GM23248 (cell line): ENCODE data around the gene VPS13D. TPM values are rescaled to one million over a fixed set of nuclear protein-coding genes. Genes with fewer than 3 reads are reported as not detected.

ENCODE experiments used
- DNase-seq: peaks from one replicate; pipeline ENCODE4 v3.0.0-alpha.2; 2015
- H2AFZ ChIP-seq: fragments of 200-600 bp; sonication (generic); 2 replicates; pipeline ENCODE4 v1.6.1; 2016; ENCODE audit warnings: antibody characterized with exemption
- H3F3A ChIP-seq: fragments of 200-600 bp; sonication (generic); 2 replicates; pipeline ENCODE4 v1.6.1; 2016; ENCODE audit warnings: mild to moderate bottlenecking, antibody characterized with exemption, mixed run types; ENCODE audit not compliant: insufficient read depth
- H3K27ac ChIP-seq: fragments of 200-600 bp; sonication (generic); 2 replicates; pipeline ENCODE4 v1.5.1; 2016; ENCODE audit warnings: mild to moderate bottlenecking
- H3K27me3 ChIP-seq: fragments of 200-600 bp; sonication (generic); replicated peaks from 2 replicates; pipeline ENCODE4 v1.6.1; 2016; ENCODE audit warnings: mild to moderate bottlenecking; ENCODE audit not compliant: insufficient read depth
- H3K36me3 ChIP-seq: fragments of 200-600 bp; sonication (generic); 2 replicates; pipeline ENCODE4 v1.6.1; 2016; ENCODE audit warnings: low read depth, mild to moderate bottlenecking
- H3K4me1 ChIP-seq: fragments of 200-600 bp; sonication (generic); 2 replicates; pipeline ENCODE4 v1.6.1; 2016; ENCODE audit warnings: mild to moderate bottlenecking; ENCODE audit not compliant: insufficient read depth
- H3K4me2 ChIP-seq: fragments of 200-600 bp; sonication (generic); one replicate; pipeline ENCODE4 v1.6.1; 2016; ENCODE audit warnings: mild to moderate bottlenecking; ENCODE audit not compliant: unreplicated experiment
- H3K4me3 ChIP-seq: fragments of 200-600 bp; sonication (generic); 2 replicates; pipeline ENCODE4 v1.5.1; 2016; ENCODE audit warnings: mild to moderate bottlenecking
- H3K79me2 ChIP-seq: fragments of 200-600 bp; sonication (generic); 2 replicates; pipeline ENCODE4 v1.6.1; 2016; ENCODE audit warnings: mild to moderate bottlenecking; ENCODE audit not compliant: insufficient read depth
- H3K9ac ChIP-seq: fragments of 200-600 bp; sonication (generic); 2 replicates; pipeline ENCODE4 v1.6.1; 2016; ENCODE audit warnings: mild to moderate bottlenecking
- H3K9me2 ChIP-seq: fragments of 200-600 bp; sonication (generic); 2 replicates; pipeline ENCODE4 v1.6.1; 2016; ENCODE audit warnings: mixed run types, mild to moderate bottlenecking, moderate library complexity; ENCODE audit not compliant: insufficient read depth
- H3K9me3 ChIP-seq: fragments of 200-600 bp; sonication (generic); one replicate; pipeline ENCODE4 v1.6.1; 2017; ENCODE audit warnings: low read depth
- H4K20me1 ChIP-seq: fragments of 200-600 bp; sonication (generic); 2 replicates; pipeline ENCODE4 v1.6.0; 2016; ENCODE audit not compliant: insufficient read depth
- EZH2 ChIP-seq: fragments of 200-600 bp; sonication (generic); IDR thresholded peaks from 2 replicates; pipeline ENCODE4 v1.6.1; 2018; ENCODE audit warnings: antibody characterized with exemption, mild to moderate bottlenecking; ENCODE audit not compliant: insufficient read depth, poor library complexity, severe bottlenecking
- EZH2phosphoT487 ChIP-seq: fragments of 200-600 bp; sonication (generic); IDR thresholded peaks from 2 replicates; pipeline ENCODE4 v1.6.1; 2018; ENCODE audit warnings: antibody characterized with exemption, moderate library complexity, mild to moderate bottlenecking, low read depth; ENCODE audit not compliant: insufficient read depth
- WGBS, 2 experiments: methylation state at CpG; one replicate each; pipeline ENCODE4 v1.1.6; 2015 to 2017; ENCODE audit warnings: low lambda C conversion rate in 2 of 2, low coverage in 1 of 2; ENCODE audit errors: missing lambda C conversion rate in 2 of 2; 5-methylcytosine and 5-hydroxymethylcytosine counted together
- in situ Hi-C: fragments of 300-500 bp; cut with MboI; formaldehyde crosslinking; loops from 2 replicates; pipeline ENCODE4 v1.15.0; 2020
- polyA plus RNA-seq: library from polyadenylated mRNA; unstranded; fragments of >200 nt; fragmentation: Nextera tagmentation; extraction: Ambion mirVana; gene quantifications from 2 replicates; pipeline ENCODE4 v1.2.1, GENCODE V29; 2016
- total RNA-seq: library from RNA; depleted of rRNA; stranded (reverse); fragments of >200 nt; shearing (Covaris generic); gene quantifications from 2 replicates; pipeline ENCODE4 v1.2.3, GENCODE V29; 2014

Gene VPS13D
- total and polyA plus RNA-seq, 2 experiments from 2014 or later, result 6.8 to 16.4 TPM

DNA sequence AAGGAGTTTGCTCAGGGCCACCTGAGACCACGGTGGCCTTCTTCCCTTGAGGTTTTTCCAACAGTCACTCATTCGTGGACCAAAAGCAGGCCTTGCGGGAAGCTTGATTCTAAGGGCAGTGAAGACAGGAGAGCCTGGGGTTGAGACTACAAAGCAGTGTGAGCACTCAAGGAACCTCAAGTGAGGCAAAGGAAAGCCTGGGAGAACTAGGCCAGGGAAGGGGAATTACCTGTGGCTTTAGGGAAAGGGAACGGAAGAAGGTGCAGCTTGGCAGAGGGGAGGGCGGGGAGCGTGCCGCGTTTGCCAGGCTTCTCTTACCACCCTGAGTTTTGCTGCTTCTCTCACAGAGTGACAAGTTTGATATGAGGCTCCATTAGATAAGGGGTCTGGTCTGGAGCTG is 273.9 kb downstream of the VPS13D start:
- H2AFZ ChIP-seq, result no peak overlapping the region
- H4K20me1 ChIP-seq, result no peaks in the 10 kb centered on the region
- H3K4me3 ChIP-seq, result no peak overlapping the region
- in situ Hi-C loops, result no loop called here
- no peak overlapping the region for H3K27ac ChIP-seq
- 97 to 100% methylated on average over 8 of the region's 8 CpGs for WGBS, 2 experiments
- no peak overlapping the region for H3K9ac ChIP-seq
- 0 out of 2 replicates have a peak, but pooled peaks cover 5% of the 10 kb centered on the region for H3K36me3 ChIP-seq
- no peaks in the 10 kb centered on the region for H3K79me2 ChIP-seq
- H3K9me3 ChIP-seq, result no peaks in the 10 kb centered on the region
- H3K9me2 ChIP-seq, result no peaks in the 10 kb centered on the region
- no peak for TF ChIP-seq EZH2
- H3F3A ChIP-seq, result peaks cover 14% of the 10 kb centered on the region; the same call in 1 of the 2 replicates
- DNase-seq, result no peak
- H3K4me2 ChIP-seq, result no peak overlapping the region
- H3K4me1 ChIP-seq, result peaks cover 24% of the 10 kb centered on the region
- no peaks in the 10 kb centered on the region for H3K27me3 ChIP-seq

DNA sequence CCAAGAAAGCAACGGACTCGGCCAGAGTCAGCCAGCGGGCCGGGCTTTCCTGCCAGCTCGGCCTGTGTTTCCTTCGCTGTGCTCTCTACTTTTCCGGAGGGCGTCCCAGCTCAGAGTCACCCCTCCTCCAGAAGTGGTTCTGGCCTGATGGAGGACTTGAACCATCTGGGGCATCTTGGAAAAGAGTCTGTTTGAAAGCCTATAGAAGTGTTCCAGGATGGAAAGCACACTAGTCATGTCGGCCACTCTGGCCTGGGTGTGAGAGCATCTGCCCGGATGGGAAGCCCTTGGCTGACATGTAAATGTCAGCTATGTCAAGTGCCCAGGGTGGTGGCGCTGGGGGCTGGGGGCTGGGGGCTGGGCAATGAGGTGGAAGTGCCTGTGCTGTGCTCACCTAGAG is 274.8 kb downstream of the VPS13D start:
- H3K4me1 ChIP-seq, result peaks cover 18% of the 10 kb centered on the region
- no peak overlapping the region for H3K4me2 ChIP-seq
- H3K27me3 ChIP-seq, result no peaks in the 10 kb centered on the region
- no peaks in the 10 kb centered on the region for H3K9me2 ChIP-seq
- no peak overlapping the region for H3K4me3 ChIP-seq
- DNase-seq, result no peak
- no peak overlapping the region for H3K27ac ChIP-seq
- no peak overlapping the region for H3K9ac ChIP-seq
- TF ChIP-seq EZH2phosphoT487 (no peak), EZH2 (no peak)
- peaks cover 5% of the 10 kb centered on the region; the same call in 1 of the 2 replicates for H3K36me3 ChIP-seq
- WGBS, 2 experiments, result 92% methylated on average over 11 of the region's 11 CpGs
- no peaks in the 10 kb centered on the region for H4K20me1 ChIP-seq
- H3K79me2 ChIP-seq, result no peaks in the 10 kb centered on the region
- peaks cover 6% of the 10 kb centered on the region; the same call in 1 of the 2 replicates for H3F3A ChIP-seq
- H3K9me3 ChIP-seq, result no peaks in the 10 kb centered on the region
- H2AFZ ChIP-seq, result no peak overlapping the region
- in situ Hi-C loops, result no loop called here

DNA sequence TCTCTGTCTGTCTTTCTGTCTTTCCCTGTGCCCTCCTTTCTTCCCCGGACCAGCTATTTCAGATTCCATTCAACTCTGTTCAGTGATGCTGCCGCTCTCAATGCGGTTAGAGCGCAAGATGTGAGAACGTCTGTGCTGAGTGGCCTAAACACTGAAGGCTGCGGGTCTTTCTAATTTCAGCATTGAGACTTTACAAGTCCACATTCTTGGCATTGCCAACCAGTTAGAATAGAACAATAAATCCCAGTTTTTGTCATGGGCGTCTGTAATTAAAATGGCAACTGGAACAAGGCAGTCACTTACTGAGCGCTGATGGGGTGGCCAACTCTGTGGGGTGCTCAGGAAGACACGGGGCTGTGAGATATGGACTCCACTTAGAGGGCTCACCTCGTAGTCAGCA is 275.4 kb downstream of the VPS13D start:
- Histone ChIP-seq H3K4me3 (no peak overlapping the region), H3K9me2 (no peaks in the 10 kb centered on the region), H4K20me1 (no peaks in the 10 kb centered on the region), H3K9ac (no peak overlapping the region), H3K4me2 (no peak overlapping the region), H3K9me3 (no peaks in the 10 kb centered on the region), H3F3A (peaks cover 10% of the 10 kb centered on the region; the same call in 1 of the 2 replicates), H2AFZ (no peak overlapping the region), H3K4me1 (peaks cover 12% of the 10 kb centered on the region), H3K79me2 (no peaks in the 10 kb centered on the region), H3K27me3 (no peaks in the 10 kb centered on the region), H3K27ac (no peak overlapping the region), H3K36me3 (peaks cover 5% of the 10 kb centered on the region; the same call in 1 of the 2 replicates)
- TF ChIP-seq EZH2phosphoT487 (no peak), EZH2 (no peak)
- no peak for DNase-seq
- in situ Hi-C loops, result no loop called here
- 92% methylated on average over 10 of the region's 10 CpGs for WGBS, 2 experiments

DNA sequence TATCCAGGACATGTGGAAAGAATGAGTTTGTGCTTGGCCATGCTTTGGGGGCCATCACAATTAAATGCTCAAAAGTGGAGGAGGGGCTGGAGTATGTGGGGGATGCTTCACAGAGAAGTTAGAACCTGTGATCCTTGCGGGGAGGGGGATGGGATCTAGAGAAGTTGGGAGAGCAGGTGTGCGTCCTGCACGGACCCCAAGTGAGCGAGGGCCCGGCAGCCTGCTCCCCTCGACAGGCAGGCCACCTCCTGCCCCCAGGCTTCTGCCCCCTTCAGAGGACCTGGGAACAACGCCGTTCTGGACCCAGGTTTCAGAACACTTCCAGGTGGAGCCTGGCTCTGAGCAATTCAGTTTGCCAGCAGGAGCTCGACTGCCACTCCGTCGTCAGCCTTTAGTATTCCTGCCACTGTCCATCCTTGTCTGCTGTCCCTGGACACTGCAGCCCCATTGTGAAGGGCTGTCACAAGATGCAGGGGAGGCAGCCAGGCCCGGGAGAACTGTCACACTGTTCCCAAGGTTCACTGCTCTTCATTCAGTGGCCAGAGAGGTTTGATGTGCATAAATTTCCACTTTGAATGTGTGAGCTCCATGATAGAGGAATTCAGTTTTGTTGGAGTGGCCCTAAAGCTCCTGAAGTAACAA is 275.9 kb downstream of the VPS13D start:
- H3K9me2 ChIP-seq, result no peaks in the 10 kb centered on the region
- no peaks in the 10 kb centered on the region for H3K79me2 ChIP-seq
- H3K9me3 ChIP-seq, result no peaks in the 10 kb centered on the region
- H2AFZ ChIP-seq, result no peak overlapping the region
- no peaks in the 10 kb centered on the region for H4K20me1 ChIP-seq
- peaks cover 10% of the 10 kb centered on the region; the same call in 1 of the 2 replicates for H3K4me1 ChIP-seq
- no peak overlapping the region for H3K4me3 ChIP-seq
- peaks cover 10% of the 10 kb centered on the region; the same call in 1 of the 2 replicates for H3F3A ChIP-seq
- H3K27me3 ChIP-seq, result no peaks in the 10 kb centered on the region
- TF ChIP-seq EZH2phosphoT487, result no peak
- TF ChIP-seq EZH2, result no peak
- H3K36me3 ChIP-seq, result peaks cover 5% of the 10 kb centered on the region; the same call in 1 of the 2 replicates
- no peak overlapping the region for H3K4me2 ChIP-seq
- no peak overlapping the region for H3K9ac ChIP-seq
- in situ Hi-C loops, result no loop called here
- 93 to 98% methylated on average over 12 of the region's 12 CpGs for WGBS, 2 experiments
- DNase-seq, result no peak
- H3K27ac ChIP-seq, result no peak overlapping the region
